GM18951 (cell line): ENCODE data around the gene CADPS2.
"Not testable (repeated sequence)": the region's sequence is repeated elsewhere in the genome, so short reads cannot be mapped to it uniquely, and the experiment has no call there.

Experiments
- POLR2A ChIP-seq: IDR thresholded peaks from 4 replicates; pipeline ENCODE4 v1.6.1; 2011; ENCODE audit warnings: mild to moderate bottlenecking; ENCODE audit not compliant: insufficient read length, insufficient read depth; ENCODE audit errors: extremely low read depth
- in situ Hi-C: fragments of 300-500 bp; cut with MboI; formaldehyde crosslinking; loops from one replicate; pipeline ENCODE4 v1.12.0; 2022; ENCODE audit warnings: low sequenced_read_pairs, mixed read lengths, inconsistent platforms; ENCODE audit not compliant: unreplicated experiment

Gene CADPS2

GRCh38 chr7:122706836-122707235 is 179.4 kb downstream of the CADPS2 start:
- no peak for TF ChIP-seq POLR2A
- in situ Hi-C loops, result no loop called here

GRCh38 chr7:122702872-122703510 is 183.3 kb downstream of the CADPS2 start, which contains the start of gene RNF148:
RNF148 (minus strand) TSS chr7:122702922; CDS start chr7:122702750, 172 bp downstream.
- TF ChIP-seq POLR2A, result no peak
- in situ Hi-C loops, result no loop called here

GRCh38 chr7:122699017-122699416 is 187.2 kb downstream of the CADPS2 start, which contains the start of gene RNF133:
RNF133 (minus strand) TSS chr7:122699117; CDS start chr7:122698918, 199 bp downstream.
- in situ Hi-C loops, result no loop called here
- no peak for TF ChIP-seq POLR2A

- in situ Hi-C loops, result no loop called here
Measured at GRCh38 chr7:122695816-122696215, 190.4 kb downstream of the CADPS2 start.

GRCh38 chr7:122694697-122695096 is 191.6 kb downstream of the CADPS2 start:
- in situ Hi-C loops, result no loop called here
- no peak for TF ChIP-seq POLR2A

More at GRCh38 chr7:122695816-122696215, 190.4 kb downstream of the CADPS2 start:
- no peak for TF ChIP-seq POLR2A

- no peak for TF ChIP-seq POLR2A
- in situ Hi-C loops, result no loop called here
Measured at GRCh38 chr7:122692769-122693309, 193.4 kb downstream of the CADPS2 start.

GRCh38 chr7:122691569-122692235 is 194.6 kb downstream of the CADPS2 start:
- in situ Hi-C loops, result no loop called here
- no peak for TF ChIP-seq POLR2A

- in situ Hi-C loops, result no loop called here
- TF ChIP-seq POLR2A, result no peak
Measured at GRCh38 chr7:122689346-122690109, 196.7 kb downstream of the CADPS2 start.

- in situ Hi-C loops, result no loop called here
- TF ChIP-seq POLR2A, result no peak
Measured at GRCh38 chr7:122688400-122688998, 197.8 kb downstream of the CADPS2 start.

GRCh38 chr7:122686360-122686878 is 199.8 kb downstream of the CADPS2 start:
- TF ChIP-seq POLR2A, result no peak
- in situ Hi-C loops, result no loop called here

- in situ Hi-C loops, result no loop called here
Measured at GRCh38 chr7:122684504-122684903, 201.8 kb downstream of the CADPS2 start.

GRCh38 chr7:122682815-122683550 is 203.3 kb downstream of the CADPS2 start:
- no peak for TF ChIP-seq POLR2A
- in situ Hi-C loops, result no loop called here

More at GRCh38 chr7:122684504-122684903, 201.8 kb downstream of the CADPS2 start:
- TF ChIP-seq POLR2A, result no peak

GRCh38 chr7:122681186-122681585 is 205.1 kb downstream of the CADPS2 start:
- in situ Hi-C loops, result not testable (repeated sequence)
